ENCODE measurements around the gene HEPN1.
A peak's percentile ranks its signal among the peaks of the same experiment; 100 is the strongest.

The HEPN1 gene

DNA sequence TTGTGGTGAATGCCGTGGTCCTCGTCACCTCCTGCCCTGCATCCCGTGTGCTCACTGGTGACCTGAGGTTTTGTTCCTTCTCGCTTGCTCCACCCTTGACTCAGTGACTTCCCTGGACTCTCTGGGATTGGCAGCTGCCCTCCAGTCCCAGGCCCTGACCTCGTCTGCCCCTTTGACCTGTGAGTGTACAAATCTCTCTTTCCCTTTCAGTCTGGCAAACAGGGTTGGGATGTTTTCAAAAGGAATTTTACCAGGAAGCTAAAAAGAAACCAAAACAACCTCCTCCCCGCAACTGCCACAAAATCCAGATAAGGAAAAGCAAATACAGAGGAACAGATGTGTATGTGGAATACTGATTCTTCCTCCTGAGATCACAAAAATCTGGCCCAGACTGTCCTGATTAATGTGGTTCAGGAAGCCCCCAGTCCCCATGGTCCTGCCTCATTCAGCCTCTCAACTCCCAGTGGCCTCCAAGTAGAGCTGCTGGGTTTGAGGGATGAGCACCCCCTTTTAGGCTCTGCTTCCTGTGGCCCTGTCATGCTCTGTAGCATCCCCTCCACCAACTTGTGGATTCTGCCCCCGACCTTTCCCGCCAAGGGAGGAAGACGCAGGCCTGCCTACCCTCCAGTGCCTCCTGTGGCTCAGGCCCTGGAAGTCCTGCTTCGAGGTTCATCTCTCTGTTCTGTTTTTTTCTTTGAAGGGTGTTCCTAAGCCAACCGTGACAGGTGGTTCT is 36.5 kb upstream of the HEPN1 start:
- FAIRE-seq, result no peak

DNA sequence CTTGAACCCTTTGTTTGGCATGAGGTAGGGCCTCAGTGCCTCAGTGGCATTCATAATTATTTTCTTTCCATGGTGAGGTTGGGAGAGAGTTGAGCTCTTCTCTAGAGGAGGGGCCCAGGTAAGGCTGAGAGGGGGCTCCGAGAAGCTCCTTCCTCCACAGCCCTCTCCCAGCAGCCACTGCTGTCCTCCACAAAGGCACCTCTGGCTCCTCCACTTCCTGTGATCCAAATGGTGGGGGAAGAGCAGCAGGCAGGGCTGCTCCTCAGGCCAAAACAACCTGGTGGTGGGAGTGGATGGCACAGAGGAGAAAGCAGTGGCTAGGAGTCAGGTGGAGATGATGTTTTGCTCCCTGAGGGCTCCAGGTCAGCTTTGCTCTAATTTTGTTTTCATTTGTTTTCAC is 34.7 kb upstream of the HEPN1 start:
- FAIRE-seq (no peak), DNase-seq (ENCODE audit: insufficient read length, low spot score) (no peak)
- TF ChIP-seq PAX5 (IDR thresholded peaks at IDR 0.05; ENCODE audit: insufficient read depth, low read length, severe bottlenecking) (no peak), SPI1 (IDR thresholded peaks at IDR 0.05; ENCODE audit: low read depth, low read length) (no peak), POLR2AphosphoS5 (IDR thresholded peaks at IDR 0.05; ENCODE audit: low read depth, low read length) (no peak), POLR2A (IDR thresholded peaks at IDR 0.05; ENCODE audit: low read depth, low read length) (no peak), POU2F2 (IDR thresholded peaks at IDR 0.05; ENCODE audit: low read depth, low read length) (no peak), TAF1 (IDR thresholded peaks at IDR 0.05; ENCODE audit: low read depth, low read length) (no peak)

More for the DNA sequence above, 36.5 kb upstream of the HEPN1 start:
- no peak for DNase-seq (ENCODE audit: insufficient read length, low spot score)
- TF ChIP-seq POLR2AphosphoS5 (IDR thresholded peaks at IDR 0.05; ENCODE audit: low read depth, low read length) (no peak), TAF1 (IDR thresholded peaks at IDR 0.05; ENCODE audit: low read depth, low read length) (no peak), PAX5 (IDR thresholded peaks at IDR 0.05; ENCODE audit: insufficient read depth, low read length, severe bottlenecking) (no peak), POU2F2 (IDR thresholded peaks at IDR 0.05; ENCODE audit: low read depth, low read length) (no peak)

- FAIRE-seq (no peak), DNase-seq (ENCODE audit: insufficient read length, low spot score) (no peak)
- TF ChIP-seq PAX5 (IDR thresholded peaks at IDR 0.05; ENCODE audit: insufficient read depth, low read length, severe bottlenecking) (no peak), POU2F2 (IDR thresholded peaks at IDR 0.05; ENCODE audit: low read depth, low read length) (no peak), POLR2A (IDR thresholded peaks at IDR 0.05; ENCODE audit: low read depth, low read length) (no peak), POLR2AphosphoS5 (IDR thresholded peaks at IDR 0.05; ENCODE audit: low read depth, low read length) (no peak), SPI1 (IDR thresholded peaks at IDR 0.05; ENCODE audit: low read depth, low read length) (no peak), TAF1 (IDR thresholded peaks at IDR 0.05; ENCODE audit: low read depth, low read length) (no peak)
These were observed 34.1 kb upstream of the HEPN1 start for GRCh38 chr11:124884869-124885479.

DNA sequence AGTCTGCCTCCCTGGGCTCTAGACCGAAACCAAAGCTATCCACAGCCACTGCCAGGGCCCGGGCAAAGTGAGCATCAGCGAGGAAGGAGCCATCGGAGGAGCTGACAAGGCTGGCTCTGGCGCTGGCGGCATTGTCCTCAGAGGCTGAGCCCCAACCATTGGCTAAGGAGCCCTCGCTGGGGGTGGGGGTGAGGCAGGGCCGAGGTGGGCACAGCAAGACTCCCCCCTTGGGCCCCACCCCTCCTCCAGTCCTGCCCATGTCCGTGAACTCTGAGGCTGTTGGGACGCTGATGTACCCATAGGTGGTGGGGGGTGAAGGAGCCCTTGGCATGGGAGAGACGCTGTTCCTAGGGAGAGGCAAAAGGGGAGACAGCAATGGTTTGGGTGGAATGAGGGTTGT is 32.6 kb upstream of the HEPN1 start:
- DNase-seq (ENCODE audit: insufficient read length, low spot score) (no peak), FAIRE-seq (no peak)
- TF ChIP-seq POLR2A (IDR thresholded peaks at IDR 0.05; ENCODE audit: low read depth, low read length) (no peak), SPI1 (IDR thresholded peaks at IDR 0.05; ENCODE audit: low read depth, low read length) (no peak), PAX5 (IDR thresholded peaks at IDR 0.05; ENCODE audit: insufficient read depth, low read length, severe bottlenecking) (no peak), POU2F2 (IDR thresholded peaks at IDR 0.05; ENCODE audit: low read depth, low read length) (no peak), POLR2AphosphoS5 (IDR thresholded peaks at IDR 0.05; ENCODE audit: low read depth, low read length) (no peak), TAF1 (IDR thresholded peaks at IDR 0.05; ENCODE audit: low read depth, low read length) (no peak)

DNA sequence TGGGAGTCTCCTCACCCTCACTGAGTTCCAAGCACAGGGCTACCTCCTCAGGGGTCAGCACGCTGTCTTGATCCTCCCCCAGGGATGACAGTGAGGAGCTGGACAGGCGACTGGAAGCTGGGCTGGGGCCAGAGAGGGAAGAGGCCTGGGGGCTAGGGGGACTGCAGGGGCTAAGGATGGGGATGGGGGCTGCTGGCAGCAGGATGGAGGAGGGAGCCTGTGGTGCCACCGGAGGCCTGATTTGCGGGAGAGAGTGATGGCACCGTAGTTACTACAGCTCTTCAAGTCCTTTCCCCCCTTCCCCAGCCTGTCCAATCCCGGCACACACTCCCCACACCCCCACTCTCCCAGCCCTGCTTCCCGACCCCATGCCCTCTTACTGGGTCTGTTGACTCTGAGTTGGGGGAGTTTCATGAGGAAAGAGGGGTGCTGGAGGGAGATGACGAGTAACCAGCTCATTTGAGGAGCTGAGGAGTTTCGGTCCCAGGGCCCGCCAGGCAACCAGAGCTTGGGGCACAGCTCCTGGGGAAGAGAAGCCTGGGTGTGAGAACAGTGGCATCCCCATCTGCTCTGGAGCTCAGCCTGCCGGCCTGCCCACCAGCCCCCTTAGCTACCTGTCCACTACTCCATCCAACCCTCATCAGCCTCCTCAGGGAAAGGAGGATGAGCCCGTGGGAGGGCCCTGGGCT is 31.9 kb upstream of the HEPN1 start:
- TF ChIP-seq POU2F2 (IDR thresholded peaks at IDR 0.05; ENCODE audit: low read depth, low read length) (no peak), PAX5 (IDR thresholded peaks at IDR 0.05; ENCODE audit: insufficient read depth, low read length, severe bottlenecking) (no peak), POLR2AphosphoS5 (IDR thresholded peaks at IDR 0.05; ENCODE audit: low read depth, low read length) (no peak), POLR2A (IDR thresholded peaks at IDR 0.05; ENCODE audit: low read depth, low read length) (no peak), TAF1 (IDR thresholded peaks at IDR 0.05; ENCODE audit: low read depth, low read length) (no peak), SPI1 (IDR thresholded peaks at IDR 0.05; ENCODE audit: low read depth, low read length) (no peak)
- DNase-seq (ENCODE audit: insufficient read length, low spot score) (no peak), FAIRE-seq (no peak)

- DNase-seq (ENCODE audit: insufficient read length, low spot score) (no peak), FAIRE-seq (no peak)
- no peak for TF ChIP-seq SPI1 (IDR thresholded peaks at IDR 0.05; ENCODE audit: low read depth, low read length)
- no peak for TF ChIP-seq PAX5 (IDR thresholded peaks at IDR 0.05; ENCODE audit: insufficient read depth, low read length, severe bottlenecking)
- TF ChIP-seq POLR2A (IDR thresholded peaks at IDR 0.05; ENCODE audit: low read depth, low read length), result no peak
- no peak for TF ChIP-seq TAF1 (IDR thresholded peaks at IDR 0.05; ENCODE audit: low read depth, low read length)
- TF ChIP-seq POU2F2 (IDR thresholded peaks at IDR 0.05; ENCODE audit: low read depth, low read length), result no peak
- TF ChIP-seq POLR2AphosphoS5 (IDR thresholded peaks at IDR 0.05; ENCODE audit: low read depth, low read length), result no peak
These were observed 31.4 kb upstream of the HEPN1 start for GRCh38 chr11:124887667-124888013.

GRCh38 chr11:124889191-124890091 is 29.6 kb upstream of the HEPN1 start:
- TF ChIP-seq POLR2A (IDR thresholded peaks at IDR 0.05; ENCODE audit: low read depth, low read length) (no peak), PAX5 (IDR thresholded peaks at IDR 0.05; ENCODE audit: insufficient read depth, low read length, severe bottlenecking) (no peak), TAF1 (IDR thresholded peaks at IDR 0.05; ENCODE audit: low read depth, low read length) (no peak), POU2F2 (IDR thresholded peaks at IDR 0.05; ENCODE audit: low read depth, low read length) (no peak), SPI1 (IDR thresholded peaks at IDR 0.05; ENCODE audit: low read depth, low read length) (peak; percentile 32; the same call in 1 of the 2 replicates), POLR2AphosphoS5 (IDR thresholded peaks at IDR 0.05; ENCODE audit: low read depth, low read length) (no peak)
- FAIRE-seq (no peak), DNase-seq (ENCODE audit: insufficient read length, low spot score) (no peak)

DNA sequence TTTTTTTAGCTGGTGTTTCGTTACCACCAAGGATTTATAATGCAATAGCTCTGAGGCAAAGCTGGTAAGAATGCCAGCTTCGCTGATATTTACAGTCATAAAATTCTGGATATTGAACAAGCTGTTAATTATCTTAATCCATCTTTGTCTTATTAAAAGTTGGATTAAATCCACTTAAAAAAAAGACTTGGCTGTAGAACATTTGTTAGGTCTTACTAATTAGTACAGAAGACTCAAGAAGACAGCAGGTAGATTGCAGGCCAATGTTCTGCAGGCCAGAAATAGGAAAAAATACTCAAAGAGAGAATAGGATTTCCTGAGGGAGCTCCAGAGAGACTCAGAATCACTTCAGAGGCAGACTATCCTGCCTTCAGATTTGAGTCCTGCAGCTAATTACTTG is 28.9 kb upstream of the HEPN1 start:
- DNase-seq (ENCODE audit: insufficient read length, low spot score) (no peak), FAIRE-seq (no peak)
- TF ChIP-seq TAF1 (IDR thresholded peaks at IDR 0.05; ENCODE audit: low read depth, low read length) (no peak), POLR2A (IDR thresholded peaks at IDR 0.05; ENCODE audit: low read depth, low read length) (no peak), PAX5 (IDR thresholded peaks at IDR 0.05; ENCODE audit: insufficient read depth, low read length, severe bottlenecking) (no peak), POLR2AphosphoS5 (IDR thresholded peaks at IDR 0.05; ENCODE audit: low read depth, low read length) (no peak), SPI1 (IDR thresholded peaks at IDR 0.05; ENCODE audit: low read depth, low read length) (no peak), POU2F2 (IDR thresholded peaks at IDR 0.05; ENCODE audit: low read depth, low read length) (no peak)
